ENCODE results near the gene MRPL55.

The MRPL55 gene

DNA sequence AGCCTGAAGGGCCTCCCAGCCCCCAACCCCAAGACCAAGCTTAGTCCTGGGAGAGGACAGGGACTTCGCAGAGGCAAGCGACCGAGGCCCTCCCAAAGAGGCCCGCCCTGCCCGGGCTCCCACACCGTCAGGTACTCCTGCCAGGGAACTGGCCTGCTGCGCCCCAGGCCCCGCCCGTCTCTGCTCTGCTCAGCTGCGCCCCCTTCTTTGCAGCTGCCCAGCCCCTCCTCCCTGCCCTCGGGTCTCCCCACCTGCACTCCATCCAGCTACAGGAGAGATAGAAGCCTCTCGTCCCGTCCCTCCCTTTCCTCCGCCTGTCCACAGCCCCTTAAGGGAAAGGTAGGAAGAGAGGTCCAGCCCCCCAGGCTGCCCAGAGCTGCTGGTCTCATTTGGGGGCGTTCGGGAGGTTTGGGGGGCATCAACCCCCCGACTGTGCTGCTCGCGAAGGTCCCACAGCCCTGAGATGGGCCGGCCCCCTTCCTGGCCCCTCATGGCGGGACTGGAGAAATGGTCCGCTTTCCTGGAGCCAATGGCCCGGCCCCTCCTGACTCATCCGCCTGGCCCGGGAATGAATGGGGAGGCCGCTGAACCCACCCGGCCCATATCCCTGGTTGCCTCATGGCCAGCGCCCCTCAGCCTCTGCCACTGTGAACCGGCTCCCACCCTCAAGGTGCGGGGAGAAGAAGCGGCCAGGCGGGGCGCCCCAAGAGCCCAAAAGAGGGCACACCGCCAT, 48.5 kb downstream of the MRPL55 start:
- H3K4me3 ChIP-seq (ENCODE audit: low read depth, low read length), result no peak overlapping the region; the same call in 1 of the 2 replicates
- DNase-seq (ENCODE audit: low read depth, low spot score), result no peak
- TF ChIP-seq CTCF (IDR thresholded peaks at IDR 0.05; ENCODE audit: insufficient read depth, low read length, missing control alignments), result no peak
- ChIA-PET POLR2A (no interaction called here), CTCF (no interaction called here)

DNA sequence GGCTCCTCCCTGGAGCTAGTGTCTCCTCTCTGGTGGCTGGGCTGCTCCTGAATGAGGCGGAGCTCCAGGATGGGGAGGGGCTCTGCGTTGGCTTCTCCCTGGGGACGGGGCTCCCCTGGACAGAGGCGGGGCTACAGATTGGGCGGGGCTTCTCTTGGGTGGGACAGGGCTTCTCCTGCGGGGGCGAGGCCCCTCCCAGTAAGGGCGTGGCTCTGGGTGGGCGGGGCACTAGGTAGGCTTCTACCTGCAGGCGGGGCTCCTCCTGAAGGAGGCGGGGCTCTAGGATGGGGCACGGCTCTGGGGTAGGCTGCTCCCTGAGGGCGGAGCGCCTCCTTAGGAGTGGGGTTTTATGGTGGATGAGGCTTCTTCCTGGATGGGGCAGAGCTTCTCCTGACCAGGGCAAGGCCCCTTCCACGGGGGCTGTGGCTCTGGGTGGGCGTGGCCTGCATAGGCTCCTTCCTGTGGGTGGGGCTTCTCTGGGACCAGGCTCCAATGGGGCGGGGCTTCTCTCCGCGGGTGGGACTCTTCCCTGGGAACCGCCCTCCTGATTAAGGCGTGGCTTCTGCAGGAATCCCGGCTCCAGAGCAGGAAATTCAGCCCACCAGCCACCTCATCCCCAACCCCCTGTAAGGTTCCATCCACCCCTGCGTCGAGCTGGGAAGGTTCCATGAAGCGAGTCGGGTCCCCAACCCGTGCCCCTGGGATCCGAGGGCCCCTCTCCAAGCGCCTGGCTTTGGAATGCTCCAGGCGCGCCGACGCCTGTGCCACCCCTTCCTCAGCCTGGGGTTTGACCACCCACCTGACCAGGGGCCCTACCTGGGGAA, 49.3 kb downstream of the MRPL55 start:
- TF ChIP-seq CTCF (IDR thresholded peaks at IDR 0.05; ENCODE audit: insufficient read depth, low read length, missing control alignments), result no peak
- H3K4me3 ChIP-seq (ENCODE audit: low read depth, low read length), result no peak overlapping the region; the same call in 1 of the 2 replicates
- DNase-seq (ENCODE audit: low read depth, low spot score), result no peak
- POLR2A ChIA-PET, result no interaction called here
- CTCF ChIA-PET, result no interaction called here

DNA sequence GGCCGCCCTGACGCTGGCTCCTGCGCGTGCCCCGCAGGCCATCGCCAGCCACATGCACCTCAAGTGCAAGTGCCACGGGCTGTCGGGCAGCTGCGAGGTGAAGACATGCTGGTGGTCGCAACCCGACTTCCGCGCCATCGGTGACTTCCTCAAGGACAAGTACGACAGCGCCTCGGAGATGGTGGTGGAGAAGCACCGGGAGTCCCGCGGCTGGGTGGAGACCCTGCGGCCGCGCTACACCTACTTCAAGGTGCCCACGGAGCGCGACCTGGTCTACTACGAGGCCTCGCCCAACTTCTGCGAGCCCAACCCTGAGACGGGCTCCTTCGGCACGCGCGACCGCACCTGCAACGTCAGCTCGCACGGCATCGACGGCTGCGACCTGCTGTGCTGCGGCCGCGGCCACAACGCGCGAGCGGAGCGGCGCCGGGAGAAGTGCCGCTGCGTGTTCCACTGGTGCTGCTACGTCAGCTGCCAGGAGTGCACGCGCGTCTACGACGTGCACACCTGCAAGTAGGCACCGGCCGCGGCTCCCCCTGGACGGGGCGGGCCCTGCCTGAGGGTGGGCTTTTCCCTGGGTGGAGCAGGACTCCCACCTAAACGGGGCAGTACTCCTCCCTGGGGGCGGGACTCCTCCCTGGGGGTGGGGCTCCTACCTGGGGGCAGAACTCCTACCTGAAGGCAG, 50.0 kb downstream of the MRPL55 start:
- DNase-seq (ENCODE audit: low read depth, low spot score), result no peak
- ChIA-PET POLR2A (no interaction called here), CTCF (no interaction called here)
- H3K4me3 ChIP-seq (ENCODE audit: low read depth, low read length), result no peak overlapping the region
- TF ChIP-seq CTCF (IDR thresholded peaks at IDR 0.05; ENCODE audit: insufficient read depth, low read length, missing control alignments), result no peak

DNA sequence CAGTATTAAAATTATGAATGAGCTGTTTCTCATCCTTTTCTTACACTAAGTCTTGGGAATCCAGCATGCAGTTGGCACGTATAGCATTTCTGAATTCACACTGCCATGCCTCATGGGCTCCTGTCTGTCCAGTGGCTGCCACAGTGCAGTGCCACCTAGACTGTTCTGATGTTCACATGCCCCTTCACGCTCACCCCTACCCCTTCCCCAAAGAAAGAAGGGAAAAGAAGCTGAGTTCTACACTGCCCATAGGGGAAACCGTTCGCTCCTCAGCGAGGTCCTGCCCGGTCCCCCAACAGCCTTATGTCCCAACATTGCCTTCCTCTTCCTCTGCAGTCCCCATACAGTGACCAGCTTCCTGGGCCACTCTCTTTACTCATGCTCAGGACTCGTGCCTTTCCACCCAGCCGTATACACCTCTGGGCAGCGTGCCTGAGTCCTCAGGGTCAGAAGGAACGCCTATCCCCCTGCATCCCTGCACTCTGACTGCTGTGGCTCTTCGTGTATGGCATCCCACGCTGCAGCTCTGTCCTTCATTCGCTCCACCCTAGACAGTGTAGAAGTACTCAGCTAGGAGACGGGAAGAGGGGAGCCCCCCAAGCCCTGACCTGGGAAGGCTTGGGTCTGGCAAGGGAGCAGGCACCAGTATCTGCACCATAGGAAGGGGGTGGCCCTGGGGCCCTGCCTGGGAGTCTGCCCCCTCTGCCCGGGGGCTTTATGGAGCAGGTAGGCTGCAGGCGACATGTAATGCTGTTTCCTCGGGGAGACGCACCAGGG, 50.7 kb downstream of the MRPL55 start:
- CTCF ChIA-PET, result interaction anchor here (1.0 kb wide), 1 partner anchor 12 kb away, joined by 4 read pairs; no protein-coding TSS in a partner anchor

More for the DNA sequence above, 50.7 kb downstream of the MRPL55 start:
- H3K4me3 ChIP-seq (ENCODE audit: low read depth, low read length), result no peak overlapping the region
- POLR2A ChIA-PET, result no interaction called here
- no peak for TF ChIP-seq CTCF (IDR thresholded peaks at IDR 0.05; ENCODE audit: insufficient read depth, low read length, missing control alignments)
- DNase-seq (ENCODE audit: low read depth, low spot score), result no peak
